Stimulated activated CD4-positive, alpha-beta T cell treated with anti-CD3 and anti-CD28 coated beads, Interleukin-15, amount 100 ng/mL, for 24 hours (primary cell): ENCODE data around the gene TGIF1.
A peak's percentile ranks its signal among the peaks of the same experiment; 100 is the strongest.
"Not testable (repeated sequence)": the region's sequence is repeated elsewhere in the genome, so short reads cannot be mapped to it uniquely, and the experiment has no call there.

Experiments
- DNase-seq: peaks from one replicate; pipeline ENCODE4 v3.0.0-alpha.2; 2020

TGIF1 gene

GRCh38 chr18:3450012-3450798, at the start of gene TGIF1:
Gene TGIF1, plus strand, starts transcription at chr18:3450172. Its CDS starts 318 bp downstream, at chr18:3450490.
- peak; percentile 68 for DNase-seq

GRCh38 chr18:3400567-3401296, 49.2 kb upstream of the TGIF1 start:
- DNase-seq = no peak

DNA sequence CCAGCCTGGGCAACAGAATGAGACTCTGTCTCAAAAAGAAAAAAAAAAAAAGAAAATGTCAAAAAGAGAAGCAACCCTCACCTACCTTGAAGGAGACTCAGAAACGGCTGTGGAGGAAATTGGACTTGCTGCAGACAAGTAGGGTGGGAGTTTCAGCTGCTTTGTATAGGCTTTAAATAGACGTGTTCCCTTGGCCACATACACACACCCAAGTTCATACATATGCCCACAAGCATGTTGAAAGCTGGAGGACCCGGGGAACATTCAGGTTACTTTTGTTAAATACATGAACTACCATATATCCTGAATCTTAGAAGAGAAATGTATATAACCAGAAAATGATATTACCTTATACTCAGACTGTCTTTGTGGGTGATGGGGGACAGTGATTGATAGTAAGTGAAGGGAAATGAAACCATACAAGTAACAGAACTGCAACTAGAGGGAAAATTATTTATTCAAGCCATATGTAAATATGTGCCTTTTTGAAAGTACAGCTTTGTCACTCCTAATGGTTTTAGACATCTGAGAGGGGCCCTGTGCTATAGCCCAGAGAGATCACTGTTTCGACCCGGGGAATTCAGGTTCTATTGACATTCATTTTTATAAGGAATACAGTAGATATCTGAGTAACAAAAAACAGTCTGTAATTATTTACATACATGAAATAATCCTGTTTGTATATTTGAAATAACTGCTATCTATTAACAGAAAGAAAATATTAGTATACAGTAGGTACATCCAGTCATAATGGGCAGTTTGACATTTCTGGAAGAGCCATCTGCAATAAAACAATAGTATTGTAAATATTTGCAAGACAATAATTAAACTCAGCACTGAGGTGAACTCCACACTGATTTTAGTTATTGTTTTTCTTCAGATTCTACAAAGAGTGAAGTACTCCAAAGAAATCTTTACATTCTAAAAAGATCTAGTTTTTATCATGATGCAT, 48.0 kb upstream of the TGIF1 start:
- DNase-seq = no peak

- DNase-seq = no peak
Measured at GRCh38 chr18:3402982-3403451, 47.0 kb upstream of the TGIF1 start.

- no peak for DNase-seq
Measured at GRCh38 chr18:3405713-3406112, 44.3 kb upstream of the TGIF1 start.

DNA sequence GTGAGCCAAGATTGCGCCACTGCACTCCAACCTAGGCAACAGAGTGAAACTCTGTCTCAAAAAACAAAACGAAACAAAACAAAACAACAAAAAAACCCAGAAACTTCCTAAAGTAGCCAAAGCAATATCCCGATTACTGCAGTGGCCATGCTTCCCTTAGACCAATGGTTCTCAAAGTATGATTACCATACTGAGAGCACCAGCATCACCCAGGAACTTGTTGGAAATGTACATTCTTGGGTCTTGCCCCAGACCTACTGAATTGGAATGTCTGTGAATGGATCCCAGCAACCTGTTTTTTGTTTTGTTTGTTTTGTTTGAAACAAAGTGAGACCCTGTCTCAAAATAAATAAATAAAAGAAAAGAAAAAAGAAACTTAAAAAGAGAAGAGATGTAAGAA, 41.9 kb upstream of the TGIF1 start:
- DNase-seq = no peak

DNA sequence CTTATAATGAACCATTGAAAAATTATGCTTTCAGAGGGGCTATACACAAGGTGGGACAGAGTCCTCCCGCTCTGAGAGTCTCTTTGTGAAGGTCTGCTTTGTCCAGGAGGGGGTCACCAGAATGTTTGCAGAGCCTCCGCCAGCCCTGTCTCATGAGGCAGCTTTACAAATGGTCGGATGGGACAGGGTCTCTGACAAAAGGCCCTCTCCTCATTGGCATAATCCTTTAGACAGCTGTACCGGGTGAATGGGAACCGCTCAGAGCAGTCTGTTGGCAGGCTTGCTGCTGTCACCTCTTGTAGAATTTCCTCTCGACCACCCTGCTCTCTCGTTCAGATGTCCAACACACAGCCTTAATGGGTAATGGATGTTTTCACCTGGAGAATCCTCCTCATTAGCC, 40.2 kb upstream of the TGIF1 start:
- DNase-seq = no peak

GRCh38 chr18:3410273-3410672, 39.7 kb upstream of the TGIF1 start:
- no peak for DNase-seq

GRCh38 chr18:3410876-3411275, 39.1 kb upstream of the TGIF1 start:
- DNase-seq = not testable (repeated sequence)

DNA sequence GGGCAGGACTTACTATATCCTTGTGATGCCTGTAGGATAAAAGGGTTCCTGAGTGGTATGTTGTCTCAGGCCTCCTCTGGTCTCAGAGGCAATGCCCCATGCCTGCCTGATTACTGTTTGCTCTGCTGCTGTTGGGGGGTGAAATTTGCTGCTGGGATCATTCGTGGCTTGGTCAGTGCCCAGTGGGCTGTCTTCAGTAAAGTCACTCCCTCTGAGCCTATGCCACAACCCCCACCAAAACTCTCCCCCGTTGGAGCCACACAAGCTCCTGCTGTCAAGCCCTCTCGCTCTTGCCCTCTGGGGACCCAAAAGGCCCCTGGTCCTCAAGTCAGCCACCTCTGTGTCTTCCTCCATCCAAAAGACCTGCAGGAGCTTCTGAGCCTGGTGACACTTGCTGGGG, 38.6 kb upstream of the TGIF1 start:
- DNase-seq = no peak

DNA sequence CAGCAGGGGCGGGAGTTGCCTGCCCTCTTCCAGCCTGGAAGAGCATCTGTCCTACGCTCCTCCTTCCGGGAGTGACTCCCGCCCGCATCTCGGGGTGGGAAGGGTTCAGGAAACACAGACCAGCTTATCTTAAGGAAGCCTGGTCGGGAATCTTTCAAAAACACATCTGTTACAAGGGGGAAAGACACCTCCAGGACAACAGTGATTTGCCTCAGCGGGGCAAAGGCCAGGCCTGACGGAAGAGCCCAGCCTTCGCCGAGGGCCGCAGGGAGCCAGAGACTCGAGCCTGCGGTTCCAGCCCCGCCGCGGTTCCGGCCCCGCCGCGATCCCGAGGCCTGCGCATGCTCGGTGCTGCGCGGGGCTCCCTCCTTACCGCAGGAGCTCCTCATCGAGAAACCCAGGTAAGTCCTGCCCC, 38.1 kb upstream of the TGIF1 start:
- DNase-seq = peak; percentile 41

GRCh38 chr18:3412528-3412927, 37.4 kb upstream of the TGIF1 start:
- peak; percentile 67 for DNase-seq

DNA sequence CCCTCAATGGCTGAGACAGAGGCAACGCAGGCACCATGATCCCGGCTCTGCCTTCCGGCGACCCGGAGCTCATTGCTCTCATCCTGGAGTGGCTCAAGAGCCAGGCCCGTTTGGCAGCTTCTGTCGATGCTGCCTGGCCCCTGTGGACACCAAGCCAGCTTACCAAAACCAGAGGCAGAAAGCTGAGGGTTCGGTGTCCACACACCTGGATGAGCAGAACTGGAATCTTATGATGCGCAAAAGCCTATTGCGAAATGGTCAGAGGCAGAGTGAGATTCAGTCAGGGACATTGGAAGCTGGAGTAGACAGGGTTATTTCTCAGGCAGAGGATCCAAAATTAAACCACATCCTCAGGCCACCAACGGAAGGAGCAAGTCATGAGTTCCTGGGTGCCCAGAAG, 34.9 kb upstream of the TGIF1 start:
- DNase-seq = no peak

- DNase-seq = no peak
Measured at GRCh38 chr18:3418083-3418482, 31.9 kb upstream of the TGIF1 start.

- DNase-seq = no peak
Measured at GRCh38 chr18:3420919-3421279, 29.1 kb upstream of the TGIF1 start.

DNA sequence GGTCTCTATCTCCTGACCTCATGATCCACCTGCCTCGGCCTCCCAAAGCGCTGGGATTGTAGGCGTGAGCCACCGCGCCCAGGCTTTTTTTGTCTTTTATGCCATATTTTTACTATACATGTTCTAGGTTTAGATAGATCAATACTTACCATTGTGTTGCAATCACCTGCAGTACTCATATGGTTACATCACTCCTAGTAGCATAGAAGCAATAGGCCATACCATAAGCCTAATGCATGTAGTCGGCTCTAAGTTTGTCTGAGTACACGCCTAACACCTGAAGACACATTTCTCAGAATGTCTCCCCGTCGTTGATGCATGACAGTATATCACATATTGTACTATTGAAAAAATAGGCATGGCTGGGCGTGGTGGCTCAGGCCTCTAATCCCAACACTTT, 27.1 kb upstream of the TGIF1 start:
- no peak for DNase-seq

- no peak for DNase-seq
Measured at GRCh38 chr18:3424280-3424890, 25.6 kb upstream of the TGIF1 start.

GRCh38 chr18:3425030-3425429, 24.9 kb upstream of the TGIF1 start:
- DNase-seq = no peak

- DNase-seq = no peak
Measured at GRCh38 chr18:3425446-3425845, 24.5 kb upstream of the TGIF1 start.

GRCh38 chr18:3426074-3426473, 23.9 kb upstream of the TGIF1 start:
- no peak for DNase-seq

DNA sequence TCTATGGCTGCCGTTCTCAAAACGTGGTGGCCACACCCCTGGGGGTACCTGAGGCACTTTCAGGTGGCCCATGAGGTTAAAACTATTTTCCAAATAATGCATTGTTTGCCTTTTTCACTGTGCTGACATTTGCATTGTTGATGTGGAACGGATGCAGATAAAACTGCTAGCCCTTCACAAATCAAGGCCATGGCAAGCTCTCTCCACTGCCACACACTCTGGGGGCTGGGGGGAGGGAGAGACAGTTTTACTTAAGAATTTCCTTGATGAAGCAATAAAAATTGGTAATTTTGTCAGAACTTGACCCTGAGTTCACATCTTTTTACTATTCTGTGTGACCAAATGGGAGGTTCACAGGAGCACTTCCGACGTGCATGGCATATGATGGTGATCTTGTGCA, 22.0 kb upstream of the TGIF1 start:
- no peak for DNase-seq

DNA sequence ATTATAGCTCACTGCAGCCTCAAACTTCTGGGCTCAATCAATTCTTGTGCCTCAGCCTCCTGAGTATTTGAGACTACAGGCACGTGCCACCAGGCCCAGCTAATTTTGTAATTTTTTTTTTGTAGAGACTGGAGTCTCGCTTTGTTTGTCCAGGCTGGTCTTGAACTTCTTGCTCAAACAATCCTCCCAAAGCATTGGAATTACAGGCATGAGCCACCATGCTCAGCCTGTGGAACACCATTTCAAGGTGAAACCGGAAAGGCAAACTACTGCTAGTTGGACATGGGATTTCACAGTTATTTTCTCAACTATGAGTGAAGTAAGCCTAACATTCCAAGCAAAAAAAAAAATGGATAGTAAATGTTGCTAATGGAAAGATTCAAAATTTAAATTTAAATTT, 20.9 kb upstream of the TGIF1 start:
- no peak for DNase-seq

GRCh38 chr18:3434685-3435084, 15.3 kb upstream of the TGIF1 start:
- DNase-seq = no peak
